ENCODE results near the gene RANBP3L.

The RANBP3L gene

GRCh38 chr5:36242534-36243485, 58.9 kb downstream of the RANBP3L start:
- no peak for DNase-seq

GRCh38 chr5:36241631-36242533, 59.8 kb downstream of the RANBP3L start, which contains the start of gene NADK2:
Gene NADK2, minus strand, starts transcription at chr5:36241925. Its CDS starts 127 bp downstream, at chr5:36241798.
- DNase-seq = peak; percentile 87

- peak; percentile 12 for DNase-seq
These were observed 60.7 kb downstream of the RANBP3L start for GRCh38 chr5:36240779-36241630.

GRCh38 chr5:36239370-36240293, 62.1 kb downstream of the RANBP3L start:
- DNase-seq = no peak

- no peak for DNase-seq
These were observed 63.0 kb downstream of the RANBP3L start for GRCh38 chr5:36238502-36239295.

GRCh38 chr5:36237751-36238150, 64.0 kb downstream of the RANBP3L start:
- no peak for DNase-seq

- no peak for DNase-seq
These were observed 64.9 kb downstream of the RANBP3L start for GRCh38 chr5:36236801-36237200.

- no peak for DNase-seq
These were observed 69.2 kb downstream of the RANBP3L start for GRCh38 chr5:36232533-36232932.

GRCh38 chr5:36230151-36230790, 71.4 kb downstream of the RANBP3L start:
- no peak for DNase-seq

- no peak for DNase-seq
These were observed 73.2 kb downstream of the RANBP3L start for GRCh38 chr5:36228505-36228904.

- DNase-seq = no peak
These were observed 74.7 kb downstream of the RANBP3L start for GRCh38 chr5:36227046-36227445.

GRCh38 chr5:36222620-36223019, 79.1 kb downstream of the RANBP3L start:
- no peak for DNase-seq

GRCh38 chr5:36217988-36218387, 83.7 kb downstream of the RANBP3L start:
- no peak for DNase-seq

GRCh38 chr5:36217567-36217966, 84.1 kb downstream of the RANBP3L start:
- DNase-seq = no peak

- DNase-seq = no peak
These were observed 85.8 kb downstream of the RANBP3L start for GRCh38 chr5:36215910-36216309.

- no peak for DNase-seq
These were observed 87.3 kb downstream of the RANBP3L start for GRCh38 chr5:36214436-36214835.

GRCh38 chr5:36209664-36210063, 92.0 kb downstream of the RANBP3L start:
- no peak for DNase-seq

- no peak for DNase-seq
These were observed 92.9 kb downstream of the RANBP3L start for GRCh38 chr5:36208786-36209185.

- no peak for DNase-seq
These were observed 94.8 kb downstream of the RANBP3L start for GRCh38 chr5:36206913-36207312.

- no peak for DNase-seq
These were observed 96.4 kb downstream of the RANBP3L start for GRCh38 chr5:36205329-36205728.
